ENCODE measurements around the gene CTBP1. TPM values are rescaled to one million over a fixed set of nuclear protein-coding genes. Genes with fewer than 3 reads are reported as not detected.

The CTBP1 gene
- total and polyA plus RNA-seq, 8 donors: 91.5 to 131 (median 109) TPM

DNA sequence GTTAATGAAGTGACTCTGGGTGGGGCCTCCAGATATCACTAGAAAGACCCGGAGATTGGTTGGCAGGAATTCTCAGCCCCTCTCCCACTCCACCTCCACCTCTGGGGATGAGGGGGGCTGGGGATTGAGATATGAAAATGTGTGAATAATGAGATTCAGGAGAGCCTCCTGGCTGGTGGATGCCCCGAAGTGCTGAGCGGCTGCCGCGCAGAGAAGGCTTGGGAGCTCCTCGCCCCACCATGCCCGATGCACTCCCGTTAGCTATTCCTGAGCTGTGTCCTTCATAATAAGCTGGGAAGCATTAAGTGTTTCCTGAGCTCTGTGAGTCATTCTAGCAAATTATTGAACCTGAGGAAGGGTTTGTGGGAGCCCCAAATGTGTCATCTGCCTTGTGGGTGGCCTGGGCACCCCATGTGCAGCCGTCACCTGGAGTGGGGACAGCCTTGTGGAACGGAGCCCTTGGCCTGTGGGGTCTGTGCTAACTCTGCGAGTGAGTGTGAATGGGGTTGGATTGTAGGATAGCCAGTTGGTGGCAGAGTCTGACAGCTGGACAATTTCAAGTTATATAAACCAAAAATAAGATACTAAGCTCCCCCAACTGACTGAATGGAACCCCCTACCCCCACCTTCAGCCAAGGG is 36.3 kb upstream of the CTBP1 start:
- intact Hi-C loops (cut with DNase I): no loop called here

DNA sequence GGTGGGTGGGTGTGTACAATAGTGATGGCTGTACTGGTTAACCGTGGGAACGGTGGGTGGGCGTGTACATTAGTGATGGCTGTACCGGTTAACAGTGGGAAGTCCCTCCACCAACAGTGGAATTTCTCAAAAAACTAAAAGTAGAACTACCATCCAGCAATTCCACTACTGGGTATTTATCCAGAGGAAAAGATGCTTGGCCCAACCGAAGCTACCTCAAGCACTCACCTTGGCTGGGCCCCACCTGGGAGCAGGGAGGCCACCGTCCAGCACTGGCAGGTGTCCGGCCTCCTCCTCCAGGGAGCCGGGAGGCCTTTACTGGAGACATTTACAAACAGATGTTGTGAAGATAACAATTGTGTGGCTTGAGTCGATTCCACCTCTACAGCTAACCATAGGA is 34.8 kb upstream of the CTBP1 start:
- peaks cover 0 to under 1% (median 0%) of the 10 kb centered on the region in 3 donors for H3K4me1 ChIP-seq
- ATAC-seq: no peak
- no peak overlapping the region for H3K4me3 ChIP-seq
- no peaks in the 10 kb centered on the region for H3K36me3 ChIP-seq
- intact Hi-C loops (cut with DNase I): no loop called here
- TF ChIP-seq, protein P1, sequence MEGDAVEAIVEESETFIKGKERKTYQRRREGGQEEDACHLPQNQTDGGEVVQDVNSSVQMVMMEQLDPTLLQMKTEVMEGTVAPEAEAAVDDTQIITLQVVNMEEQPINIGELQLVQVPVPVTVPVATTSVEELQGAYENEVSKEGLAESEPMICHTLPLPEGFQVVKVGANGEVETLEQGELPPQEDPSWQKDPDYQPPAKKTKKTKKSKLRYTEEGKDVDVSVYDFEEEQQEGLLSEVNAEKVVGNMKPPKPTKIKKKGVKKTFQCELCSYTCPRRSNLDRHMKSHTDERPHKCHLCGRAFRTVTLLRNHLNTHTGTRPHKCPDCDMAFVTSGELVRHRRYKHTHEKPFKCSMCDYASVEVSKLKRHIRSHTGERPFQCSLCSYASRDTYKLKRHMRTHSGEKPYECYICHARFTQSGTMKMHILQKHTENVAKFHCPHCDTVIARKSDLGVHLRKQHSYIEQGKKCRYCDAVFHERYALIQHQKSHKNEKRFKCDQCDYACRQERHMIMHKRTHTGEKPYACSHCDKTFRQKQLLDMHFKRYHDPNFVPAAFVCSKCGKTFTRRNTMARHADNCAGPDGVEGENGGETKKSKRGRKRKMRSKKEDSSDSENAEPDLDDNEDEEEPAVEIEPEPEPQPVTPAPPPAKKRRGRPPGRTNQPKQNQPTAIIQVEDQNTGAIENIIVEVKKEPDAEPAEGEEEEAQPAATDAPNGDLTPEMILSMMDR (IDR thresholded peaks at IDR 0.05): no peak
- FAIRE-seq: no peak
- 77 to 78% methylated on average over 9 of the region's 9 CpGs for WGBS, 2 donors
- H3K27ac ChIP-seq: no peak overlapping the region
- H3K9me3 ChIP-seq: no peaks in the 10 kb centered on the region
- H3K27me3 ChIP-seq: no peaks in the 10 kb centered on the region
- no peak for DNase-seq

More for the DNA sequence above, 36.3 kb upstream of the CTBP1 start:
- DNase-seq (no peak), ATAC-seq (no peak), FAIRE-seq (no peak)
- TF ChIP-seq, protein P1 (IDR thresholded peaks at IDR 0.05): no peak
- WGBS, 2 donors: 76 to 81% methylated on average over 11 of the region's 11 CpGs
- peaks cover 0 to 5% (median 0%) of the 10 kb centered on the region in 3 donors for H3K4me1 ChIP-seq
- no peaks in the 10 kb centered on the region for H3K9me3 ChIP-seq
- H3K36me3 ChIP-seq: no peaks in the 10 kb centered on the region
- H3K4me3 ChIP-seq: no peak overlapping the region
- no peaks in the 10 kb centered on the region for H3K27me3 ChIP-seq
- H3K27ac ChIP-seq: no peak overlapping the region

DNA sequence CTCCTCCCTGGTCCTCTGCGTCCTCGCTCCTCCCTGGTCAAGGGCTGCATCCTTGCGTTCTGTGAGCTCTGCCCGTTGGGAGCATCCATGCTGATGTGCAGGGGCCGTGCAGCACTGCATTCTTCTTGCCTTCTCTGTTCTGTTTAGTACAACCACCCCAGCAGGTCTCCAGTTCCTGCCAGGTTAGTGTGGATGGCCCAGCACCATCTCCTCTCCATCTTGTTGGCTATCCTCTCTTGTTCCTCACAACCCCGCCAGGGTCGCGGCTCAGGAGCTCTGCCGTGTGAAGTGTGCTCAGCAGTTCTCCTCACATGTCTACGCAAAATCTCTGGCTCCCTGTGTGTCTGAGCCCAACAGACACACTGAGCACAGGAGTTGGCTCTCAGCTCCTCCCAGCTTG is 30.3 kb upstream of the CTBP1 start:
- Histone ChIP-seq H3K4me3 (no peak overlapping the region), H3K27me3 (no peaks in the 10 kb centered on the region), H3K27ac (no peak overlapping the region), H3K4me1 (no peaks in the 10 kb centered on the region), H3K9me3 (no peaks in the 10 kb centered on the region), H3K36me3 (no peaks in the 10 kb centered on the region)
- FAIRE-seq (no peak), ATAC-seq (no peak), DNase-seq (no peak)
- WGBS, 2 donors: 91 to 95% methylated on average over 10 of the region's 10 CpGs
- TF ChIP-seq, protein P1 (IDR thresholded peaks at IDR 0.05): no peak
- intact Hi-C loops (cut with DNase I): no loop called here

DNA sequence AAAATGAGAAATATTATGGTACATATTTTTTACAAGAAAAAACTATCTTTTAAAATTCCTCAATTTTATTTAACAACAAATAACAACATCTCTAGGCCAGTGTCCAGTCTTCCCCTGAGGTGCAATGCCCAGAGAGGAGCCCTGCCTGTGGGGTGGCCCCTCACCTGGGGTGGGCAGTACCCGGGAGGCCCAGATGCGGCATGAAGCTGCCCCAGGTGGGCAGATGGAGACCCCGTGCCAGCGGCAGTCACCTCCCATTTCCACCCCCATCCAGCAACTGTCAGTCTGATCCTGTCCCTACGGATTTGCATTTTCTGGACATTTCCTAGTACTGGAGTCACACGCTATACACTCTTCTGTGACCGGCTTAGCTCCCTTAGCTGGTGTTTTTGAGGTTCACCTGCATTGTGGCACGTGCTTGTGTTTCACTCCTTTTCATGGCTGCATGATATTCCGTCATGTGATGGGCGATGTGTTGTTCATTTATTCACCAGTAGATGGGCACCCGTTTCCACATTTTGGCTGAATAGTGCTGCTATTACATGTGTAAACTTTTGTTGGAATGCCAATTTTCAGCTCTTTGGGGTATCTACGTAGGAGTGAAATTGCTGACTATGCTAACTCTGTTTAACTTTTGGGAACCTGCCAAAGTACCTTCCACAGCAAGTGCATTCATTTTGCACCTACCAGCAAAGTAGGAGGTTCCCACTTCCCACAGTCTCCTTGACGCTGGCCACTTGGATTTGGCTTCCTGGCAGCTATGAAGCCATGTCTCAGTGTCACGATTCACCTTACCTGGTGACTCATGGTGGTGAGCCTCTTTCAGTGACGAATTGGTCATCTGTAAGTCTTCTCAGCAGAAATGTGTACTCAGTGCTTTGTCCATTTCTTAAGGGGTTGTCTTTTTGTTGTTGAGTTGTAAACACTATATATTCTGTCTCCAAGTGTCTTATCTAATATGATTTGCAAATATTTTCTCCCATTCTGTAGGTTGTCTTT is 29.0 kb upstream of the CTBP1 start:
- 85 to 87% methylated on average over 15 of the region's 15 CpGs for WGBS, 2 donors
- no peaks in the 10 kb centered on the region for H3K4me1 ChIP-seq
- FAIRE-seq (no peak), ATAC-seq (no peak), DNase-seq (no peak)
- H3K4me3 ChIP-seq: no peak overlapping the region
- H3K36me3 ChIP-seq: no peaks in the 10 kb centered on the region
- H3K27ac ChIP-seq: no peak overlapping the region
- intact Hi-C loops (cut with DNase I): no loop called here
- no peaks in the 10 kb centered on the region for H3K9me3 ChIP-seq
- no peaks in the 10 kb centered on the region for H3K27me3 ChIP-seq
- TF ChIP-seq, protein P1 (IDR thresholded peaks at IDR 0.05): no peak

Data from pancreas (tissue), 10 donors.